Activated T-cell treated with anti-CD3 and anti-CD28 coated beads, Interleukin-2, amount 50 U/mL, for 72 hours (primary cell): ENCODE measurements around the gene DRAP1. TPM values are rescaled to one million over a fixed set of nuclear protein-coding genes. Genes with fewer than 3 reads are reported as not detected.
"Not testable (repeated sequence)": the region's sequence is repeated elsewhere in the genome, so short reads cannot be mapped to it uniquely, and the experiment has no call there.

Source experiments
- ATAC-seq, 2 donors: fragments of 150-1000 bp; cut with Tn5 transposase; replicated peaks in 1 of 2; 2 replicates each; pipeline ENCODE4 v1.10.0; 2021; ENCODE audit warnings: moderate library complexity in 2 of 2, mild to moderate bottlenecking in 1 of 2
- DNase-seq, 2 donors: peaks; one replicate each; pipeline ENCODE4 v3.0.0; 2021 to 2022; ENCODE audit warnings: mixed read lengths in 1 of 2
- H3K27ac Mint-ChIP-seq: one replicate; pipeline ENCODE4 v1.8.0; 2022; ENCODE audit warnings: mild to moderate bottlenecking, moderate library complexity, mixed read lengths
- H3K27me3 Mint-ChIP-seq: one replicate; pipeline ENCODE4 v1.8.0; 2022; ENCODE audit warnings: low read depth, mixed read lengths
- H3K36me3 Mint-ChIP-seq, 2 donors: one replicate each; pipeline ENCODE4 v1.8.0; 2022; ENCODE audit warnings: mixed read lengths in 2 of 2, mild to moderate bottlenecking in 1 of 2; ENCODE audit not compliant: insufficient read depth in 2 of 2
- H3K4me1 Mint-ChIP-seq: one replicate; pipeline ENCODE4 v1.8.0; 2022; ENCODE audit warnings: low read depth, mixed read lengths
- H3K4me3 Mint-ChIP-seq, 2 donors: one replicate each; pipeline ENCODE4 v1.8.0; 2022; ENCODE audit warnings: mild to moderate bottlenecking in 2 of 2, mixed read lengths in 2 of 2, moderate library complexity in 2 of 2
- H3K9me3 Mint-ChIP-seq, 2 donors: one replicate each; pipeline ENCODE4 v1.8.0; 2022; ENCODE audit warnings: mixed read lengths in 2 of 2
- total RNA-seq, 2 donors: library from RNA; stranded (reverse); gene quantifications; one replicate each; pipeline ENCODE4 v1.2.3, GENCODE V29; 2022

Gene DRAP1
- total RNA-seq, 2 donors from 2014 or later, result 126 to 145 TPM

- Mint-ChIP-seq H3K27ac (peak overlapping the region; percentile 89), H3K9me3 (no peaks in the 10 kb centered on the region), H3K36me3 (peaks cover 4 to 9% of the 10 kb centered on the region in 2 donors), H3K27me3 (no peaks in the 10 kb centered on the region), H3K4me1 (peaks cover 77% of the 10 kb centered on the region), H3K4me3 (peak overlapping the region; percentile 91 to 94)
- peak; percentile 57 to 58 for DNase-seq
- no peak for ATAC-seq
These were observed 27.7 kb upstream of the DRAP1 start for GRCh38 chr11:65891219-65892136.

- ATAC-seq, H3K36me3 Mint-ChIP-seq, H3K27me3 Mint-ChIP-seq, H3K9me3 Mint-ChIP-seq: not testable (repeated sequence)
- H3K27ac Mint-ChIP-seq, result peak overlapping the region; percentile 89
- H3K4me3 Mint-ChIP-seq, result peak overlapping the region; percentile 91 to 94
- peak; percentile 49 to 54 for DNase-seq
- H3K4me1 Mint-ChIP-seq, result peaks cover 77% of the 10 kb centered on the region
These were observed 27.1 kb upstream of the DRAP1 start for GRCh38 chr11:65892137-65892540.

GRCh38 chr11:65892661-65893317 is 26.4 kb upstream of the DRAP1 start:
- ATAC-seq, result no peak
- Mint-ChIP-seq H3K9me3 (no peaks in the 10 kb centered on the region), H3K27me3 (no peaks in the 10 kb centered on the region), H3K27ac (peak overlapping the region; percentile 89), H3K36me3 (peaks cover 4 to 6% of the 10 kb centered on the region in 2 donors), H3K4me1 (peaks cover 76% of the 10 kb centered on the region), H3K4me3 (peak overlapping the region; percentile 91 to 94)
- no peak for DNase-seq

GRCh38 chr11:65894034-65894591 is 25.1 kb upstream of the DRAP1 start:
- DNase-seq (peak; percentile 53 to 60), ATAC-seq (no peak)
- peaks cover 6 to 7% of the 10 kb centered on the region in 2 donors for H3K36me3 Mint-ChIP-seq
- H3K9me3 Mint-ChIP-seq, result no peaks in the 10 kb centered on the region
- peak overlapping the region; percentile 29 for H3K27ac Mint-ChIP-seq
- H3K27me3 Mint-ChIP-seq, result no peaks in the 10 kb centered on the region
- peak overlapping the region; percentile 91 to 94 for H3K4me3 Mint-ChIP-seq
- H3K4me1 Mint-ChIP-seq, result peaks cover 73% of the 10 kb centered on the region

- DNase-seq (no peak), ATAC-seq (no peak)
- H3K4me1 Mint-ChIP-seq, result peaks cover 62% of the 10 kb centered on the region
- H3K9me3 Mint-ChIP-seq, result no peaks in the 10 kb centered on the region
- peak overlapping the region; percentile 35 to 75 for H3K4me3 Mint-ChIP-seq
- no peaks in the 10 kb centered on the region for H3K27me3 Mint-ChIP-seq
- peak overlapping the region; percentile 94 for H3K27ac Mint-ChIP-seq
- peaks cover 6 to 7% of the 10 kb centered on the region in 2 donors for H3K36me3 Mint-ChIP-seq
These were observed 23.7 kb upstream of the DRAP1 start for GRCh38 chr11:65895482-65895981.

- DNase-seq (no peak), ATAC-seq (peak in 1 of 2 donors; percentile 11)
- Mint-ChIP-seq H3K9me3 (no peaks in the 10 kb centered on the region), H3K4me1 (peaks cover 70% of the 10 kb centered on the region), H3K27ac (peak overlapping the region; percentile 94), H3K27me3 (no peaks in the 10 kb centered on the region), H3K4me3 (peak overlapping the region; percentile 56 to 75), H3K36me3 (peaks cover 6 to 7% of the 10 kb centered on the region in 2 donors)
These were observed 22.9 kb upstream of the DRAP1 start for GRCh38 chr11:65896034-65896999.

GRCh38 chr11:65897020-65897471 is 22.2 kb upstream of the DRAP1 start:
- peak overlapping the region; percentile 56 to 75 for H3K4me3 Mint-ChIP-seq
- H3K9me3 Mint-ChIP-seq, result no peaks in the 10 kb centered on the region
- no peaks in the 10 kb centered on the region for H3K27me3 Mint-ChIP-seq
- H3K27ac Mint-ChIP-seq, result peak overlapping the region; percentile 94
- DNase-seq, result no peak
- H3K4me1 Mint-ChIP-seq, result peaks cover 76% of the 10 kb centered on the region
- peaks cover 6 to 7% of the 10 kb centered on the region in 2 donors for H3K36me3 Mint-ChIP-seq
- ATAC-seq, result no peak

GRCh38 chr11:65898656-65899355 is 20.4 kb upstream of the DRAP1 start:
- peaks cover 6 to 7% of the 10 kb centered on the region in 2 donors for H3K36me3 Mint-ChIP-seq
- no peaks in the 10 kb centered on the region for H3K27me3 Mint-ChIP-seq
- ATAC-seq (no peak), DNase-seq (no peak)
- H3K9me3 Mint-ChIP-seq, result no peaks in the 10 kb centered on the region
- H3K4me3 Mint-ChIP-seq, result peak overlapping the region; percentile 91 to 93
- H3K4me1 Mint-ChIP-seq, result peaks cover 69% of the 10 kb centered on the region
- peak overlapping the region; percentile 98 for H3K27ac Mint-ChIP-seq

GRCh38 chr11:65899356-65900124 is 19.7 kb upstream of the DRAP1 start:
- Mint-ChIP-seq H3K27ac (peak overlapping the region; percentile 72), H3K4me1 (peaks cover 63% of the 10 kb centered on the region)
- ATAC-seq, result peak; percentile 42 to 58

GRCh38 chr11:65900125-65900898 is 18.9 kb upstream of the DRAP1 start, which contains the start of gene FOSL1:
Gene FOSL1 (minus strand): TSS chr11:65900388. CDS start chr11:65900339, 49 bp downstream.
- H3K4me3 Mint-ChIP-seq, result peak within 1 kb of the TSS; percentile 91 to 93
- ATAC-seq, result peak; percentile 77 to 80
- H3K9me3 Mint-ChIP-seq, result no peaks in the 10 kb centered on the region
- peaks cover 59% of the 10 kb centered on the region for H3K4me1 Mint-ChIP-seq
- H3K27me3 Mint-ChIP-seq, result no peaks in the 10 kb centered on the region
- peaks cover 4 to 6% of the 10 kb centered on the region in 2 donors for H3K36me3 Mint-ChIP-seq
- peak; percentile 95 to 96 for DNase-seq
- peak within 1 kb of the TSS; percentile 72 for H3K27ac Mint-ChIP-seq

More at GRCh38 chr11:65899356-65900124, 19.7 kb upstream of the DRAP1 start:
- peak overlapping the region; percentile 91 to 93 for H3K4me3 Mint-ChIP-seq
- no peaks in the 10 kb centered on the region for H3K27me3 Mint-ChIP-seq
- H3K9me3 Mint-ChIP-seq, result no peaks in the 10 kb centered on the region
- peak; percentile 86 to 87 for DNase-seq
- H3K36me3 Mint-ChIP-seq, result peaks cover 6 to 7% of the 10 kb centered on the region in 2 donors
